Adipocyte (in vitro differentiated cells): ENCODE measurements around the gene PGAM2.
A peak's percentile ranks its signal among the peaks of the same experiment; 100 is the strongest.
"Not testable (repeated sequence)": the region's sequence is repeated elsewhere in the genome, so short reads cannot be mapped to it uniquely, and the experiment has no call there.

Experiments used
- DNase-seq: peaks from one replicate; pipeline ENCODE4 v3.0.0-alpha.2; 2015; ENCODE audit warnings: low read depth
- H3K27me3 ChIP-seq: replicated peaks from 2 replicates; pipeline ENCODE4 v1.7.0; 2013; ENCODE audit warnings: mild to moderate bottlenecking, low read length, moderate library complexity; ENCODE audit not compliant: control insufficient read depth, insufficient read depth
- H3K36me3 ChIP-seq: 2 replicates; pipeline ENCODE4 v1.7.0; 2013; ENCODE audit warnings: low read length, mild to moderate bottlenecking, moderate library complexity; ENCODE audit not compliant: control insufficient read depth, insufficient read depth, severe bottlenecking
- H3K4me1 ChIP-seq: 2 replicates; pipeline ENCODE4 v1.7.0; 2013; ENCODE audit warnings: mild to moderate bottlenecking, low read length, moderate library complexity; ENCODE audit not compliant: control insufficient read depth, insufficient read depth
- H3K4me3 ChIP-seq: 2 replicates; pipeline ENCODE4 v1.7.0; 2013; ENCODE audit warnings: mild to moderate bottlenecking, low read length, moderate library complexity
- H3K9ac ChIP-seq: 2 replicates; pipeline ENCODE4 v1.7.0; 2013; ENCODE audit warnings: mild to moderate bottlenecking, low read length, moderate library complexity
- H3K9me3 ChIP-seq: 2 replicates; pipeline ENCODE4 v1.7.0; 2013; ENCODE audit warnings: mild to moderate bottlenecking, low read length, moderate library complexity; ENCODE audit not compliant: control insufficient read depth

The PGAM2 gene

DNA sequence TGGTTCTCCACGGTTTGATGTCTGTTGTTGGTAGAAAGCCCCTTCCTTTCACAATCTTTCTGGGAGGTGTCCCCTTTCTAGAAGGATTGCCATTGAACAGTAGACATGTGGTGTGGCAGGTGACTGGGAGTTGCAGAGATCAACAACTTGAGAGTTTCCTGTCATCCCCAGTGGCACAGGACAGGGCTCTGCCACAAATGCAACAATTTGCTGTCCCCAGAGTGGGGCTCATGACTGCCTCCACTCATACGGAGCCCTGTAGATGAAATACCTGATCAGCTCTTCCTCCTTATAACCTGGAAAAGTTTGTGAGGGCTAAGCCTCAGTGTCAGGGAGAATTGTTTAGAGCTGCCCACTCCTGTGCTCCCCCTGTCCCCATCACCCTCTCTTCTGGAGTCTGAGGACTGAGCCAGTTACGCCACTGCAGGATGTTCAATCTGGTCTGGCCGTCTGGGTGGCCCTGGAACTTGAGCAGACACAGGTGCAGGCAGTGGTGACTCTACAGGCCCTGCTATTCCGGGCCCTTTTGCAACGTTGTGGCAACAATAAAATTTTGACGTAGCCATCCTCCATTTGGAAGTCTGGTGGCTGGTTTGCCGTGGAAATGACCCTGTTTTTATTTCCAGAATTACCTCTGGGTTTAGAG, 14.3 kb downstream of the PGAM2 start:
- no peak overlapping the region for H3K4me3 ChIP-seq
- peaks cover 7% of the 10 kb centered on the region for H3K4me1 ChIP-seq
- DNase-seq, result no peak
- no peaks in the 10 kb centered on the region for H3K27me3 ChIP-seq
- H3K9ac ChIP-seq, result no peak overlapping the region
- no peaks in the 10 kb centered on the region for H3K9me3 ChIP-seq
- peaks cover 66% of the 10 kb centered on the region for H3K36me3 ChIP-seq

DNA sequence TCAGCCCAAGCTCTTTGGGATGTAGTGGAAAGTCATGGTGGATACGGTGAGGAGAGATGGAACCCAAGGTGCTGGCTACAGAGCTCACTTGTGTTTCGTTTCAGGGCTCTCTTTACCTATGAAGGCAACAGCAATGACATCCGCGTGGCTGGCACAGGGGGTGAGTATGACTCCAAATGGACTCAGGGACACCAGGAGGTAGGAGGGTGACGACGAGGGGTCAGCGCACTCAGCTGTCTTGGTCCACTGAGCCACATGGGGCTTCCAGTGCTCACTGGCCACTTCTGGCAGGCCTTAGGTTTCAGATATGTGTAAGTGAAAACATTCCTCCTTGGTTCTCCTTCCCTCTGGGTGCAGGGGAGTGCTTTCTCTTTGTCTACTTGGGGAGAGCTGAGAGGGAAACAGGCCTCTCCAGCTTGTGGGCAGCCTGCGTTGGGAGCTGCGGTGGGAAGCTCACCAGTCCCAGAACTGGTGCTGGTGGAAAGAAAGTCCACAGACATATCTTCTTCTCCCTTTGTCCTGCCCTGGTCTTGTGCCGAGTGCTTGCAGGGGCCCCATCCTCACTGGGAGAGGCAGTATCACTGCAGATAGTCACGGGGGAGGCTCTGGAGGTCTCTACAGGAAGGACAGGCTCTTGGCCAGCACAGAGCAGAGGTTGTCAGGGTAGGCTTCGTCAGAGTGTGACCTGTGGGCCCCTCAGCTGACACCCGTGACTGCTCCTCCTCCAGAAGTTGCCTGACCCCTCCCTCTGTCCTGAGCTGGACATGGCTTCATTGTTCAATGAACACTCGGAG, 15.0 kb downstream of the PGAM2 start:
- DNase-seq, result no peak
- peaks cover 14% of the 10 kb centered on the region for H3K4me1 ChIP-seq
- no peak overlapping the region for H3K9ac ChIP-seq
- H3K27me3 ChIP-seq, result no peaks in the 10 kb centered on the region
- H3K9me3 ChIP-seq, result no peaks in the 10 kb centered on the region
- H3K4me3 ChIP-seq, result no peak overlapping the region
- peaks cover 60% of the 10 kb centered on the region for H3K36me3 ChIP-seq

DNA sequence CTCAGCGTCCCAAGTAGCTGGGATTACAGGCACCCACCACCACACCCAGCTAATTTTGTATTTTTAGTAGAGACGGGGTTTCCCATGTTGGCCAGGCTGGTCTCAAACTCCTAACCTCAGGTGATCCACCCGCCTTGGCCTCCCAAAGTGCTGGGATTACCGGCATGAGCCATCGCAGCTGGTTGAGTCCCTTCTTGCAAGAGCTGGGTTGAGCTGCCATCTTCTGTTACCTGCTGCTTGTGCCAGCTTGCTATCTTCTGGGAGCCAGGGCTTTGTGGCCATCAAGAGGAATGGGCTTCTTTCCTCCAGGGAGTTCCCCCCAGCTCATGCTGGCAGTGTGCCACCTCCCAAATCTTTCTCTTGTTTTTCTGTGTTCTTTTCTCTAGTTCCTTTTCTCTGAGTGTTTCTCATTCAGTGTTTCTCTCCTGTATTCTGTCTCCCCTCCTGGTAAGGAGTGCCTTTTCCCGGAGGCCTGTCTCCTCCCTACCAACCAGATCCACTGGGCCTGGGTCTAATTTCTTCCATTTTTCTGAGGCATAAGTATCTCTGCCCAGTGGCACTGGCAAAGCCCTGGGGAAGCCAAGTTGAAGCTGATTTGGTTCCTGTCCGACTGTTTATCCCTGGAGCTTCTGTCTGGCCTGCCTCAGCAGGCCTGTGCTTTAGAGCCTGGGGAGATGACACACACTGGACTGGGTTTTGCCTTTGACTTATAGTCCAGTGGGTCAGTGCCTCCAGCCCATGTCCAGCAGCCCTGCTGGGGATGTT, 17.2 kb downstream of the PGAM2 start:
- peak overlapping the region; percentile 21 for H3K9ac ChIP-seq

DNA sequence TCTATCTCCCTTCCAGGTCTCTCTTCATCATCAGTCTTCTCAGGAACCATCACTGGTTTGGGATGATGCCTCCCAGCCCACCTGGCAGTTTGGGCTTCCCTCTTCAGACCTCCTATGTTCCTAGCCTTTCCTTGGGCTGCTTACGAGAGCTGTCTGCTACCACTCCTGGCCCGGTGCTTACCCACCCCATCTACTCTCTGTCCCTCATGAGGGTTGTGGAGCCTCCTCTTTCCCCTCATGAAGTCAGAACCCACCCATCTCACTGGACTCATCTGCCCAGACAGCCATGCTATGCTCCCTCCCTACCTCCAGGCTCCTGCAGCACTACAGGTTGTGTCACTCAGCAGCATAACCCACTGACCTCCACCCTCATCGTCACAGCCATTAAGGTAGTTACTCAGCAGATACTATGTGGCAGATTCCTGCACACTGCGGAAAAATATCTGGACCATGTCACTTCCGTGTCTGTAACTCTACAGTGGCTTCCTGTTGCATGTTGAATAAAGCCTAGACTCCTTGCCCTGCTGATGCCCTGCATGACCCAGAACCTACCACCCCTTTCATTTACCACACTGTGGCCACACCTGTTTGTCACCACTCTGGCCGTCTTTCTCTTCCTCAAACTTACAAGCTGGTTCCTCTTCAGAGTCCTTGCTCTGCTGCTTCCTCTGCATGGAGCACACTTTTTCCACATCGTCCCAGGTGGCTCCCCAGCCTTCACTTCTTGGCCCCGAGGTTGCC, 18.9 kb downstream of the PGAM2 start:
- peaks cover 28% of the 10 kb centered on the region for H3K36me3 ChIP-seq
- H3K4me3 ChIP-seq, result peak overlapping the region; percentile 90
- peaks cover 22% of the 10 kb centered on the region for H3K4me1 ChIP-seq
- no peak overlapping the region for H3K9ac ChIP-seq
- DNase-seq, result no peak
- no peaks in the 10 kb centered on the region for H3K9me3 ChIP-seq
- no peaks in the 10 kb centered on the region for H3K27me3 ChIP-seq

More for the DNA sequence above, 17.2 kb downstream of the PGAM2 start:
- no peaks in the 10 kb centered on the region for H3K27me3 ChIP-seq
- H3K36me3 ChIP-seq, result peaks cover 42% of the 10 kb centered on the region
- H3K9me3 ChIP-seq, result no peaks in the 10 kb centered on the region
- no peak overlapping the region for H3K4me3 ChIP-seq
- H3K4me1 ChIP-seq, result peaks cover 22% of the 10 kb centered on the region
- DNase-seq, result no peak

DNA sequence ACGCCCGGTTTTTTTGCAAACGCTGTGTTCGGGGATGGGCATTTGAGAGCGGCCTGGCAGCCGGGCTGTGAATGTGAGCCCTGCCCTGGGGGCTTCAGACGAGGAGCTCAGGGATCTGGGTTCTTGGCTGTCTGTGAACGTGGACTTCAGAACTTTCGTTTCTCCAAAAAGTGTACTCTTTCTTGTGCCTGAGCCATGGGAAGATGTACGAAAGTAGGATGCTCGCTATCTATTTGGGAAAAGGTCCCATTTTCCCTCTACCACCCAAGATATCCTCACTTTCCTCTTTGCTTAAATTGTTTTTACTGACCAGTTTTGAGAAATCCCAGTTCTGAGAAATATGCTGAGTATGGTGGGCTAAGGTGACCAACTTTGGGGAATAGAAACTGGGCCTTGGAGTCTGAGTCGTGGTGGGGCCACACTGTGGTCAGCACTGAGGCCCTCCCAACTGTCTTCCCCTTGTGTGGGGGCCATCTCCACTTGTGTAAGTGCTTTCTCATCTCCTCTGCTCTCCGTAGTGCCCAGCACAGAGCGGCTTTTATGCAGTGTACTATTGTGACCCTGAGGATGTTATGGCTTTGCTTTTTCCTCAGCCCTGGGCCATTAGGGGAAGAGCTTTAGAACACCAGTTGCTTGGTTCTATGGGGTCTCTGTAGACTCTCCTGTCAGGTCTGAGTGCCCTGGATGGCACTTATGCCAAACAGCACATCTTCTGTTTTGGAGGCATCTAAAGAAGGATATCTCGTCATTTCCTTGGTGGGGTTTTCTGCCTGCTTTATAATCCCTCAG, 19.9 kb downstream of the PGAM2 start:
- Histone ChIP-seq H3K4me3 (peak overlapping the region; percentile 90), H3K9me3 (no peaks in the 10 kb centered on the region), H3K9ac (peak overlapping the region; percentile 94), H3K36me3 (peaks cover 17% of the 10 kb centered on the region), H3K27me3 (no peaks in the 10 kb centered on the region), H3K4me1 (peaks cover 22% of the 10 kb centered on the region)
- DNase-seq, result peak; percentile 74

DNA sequence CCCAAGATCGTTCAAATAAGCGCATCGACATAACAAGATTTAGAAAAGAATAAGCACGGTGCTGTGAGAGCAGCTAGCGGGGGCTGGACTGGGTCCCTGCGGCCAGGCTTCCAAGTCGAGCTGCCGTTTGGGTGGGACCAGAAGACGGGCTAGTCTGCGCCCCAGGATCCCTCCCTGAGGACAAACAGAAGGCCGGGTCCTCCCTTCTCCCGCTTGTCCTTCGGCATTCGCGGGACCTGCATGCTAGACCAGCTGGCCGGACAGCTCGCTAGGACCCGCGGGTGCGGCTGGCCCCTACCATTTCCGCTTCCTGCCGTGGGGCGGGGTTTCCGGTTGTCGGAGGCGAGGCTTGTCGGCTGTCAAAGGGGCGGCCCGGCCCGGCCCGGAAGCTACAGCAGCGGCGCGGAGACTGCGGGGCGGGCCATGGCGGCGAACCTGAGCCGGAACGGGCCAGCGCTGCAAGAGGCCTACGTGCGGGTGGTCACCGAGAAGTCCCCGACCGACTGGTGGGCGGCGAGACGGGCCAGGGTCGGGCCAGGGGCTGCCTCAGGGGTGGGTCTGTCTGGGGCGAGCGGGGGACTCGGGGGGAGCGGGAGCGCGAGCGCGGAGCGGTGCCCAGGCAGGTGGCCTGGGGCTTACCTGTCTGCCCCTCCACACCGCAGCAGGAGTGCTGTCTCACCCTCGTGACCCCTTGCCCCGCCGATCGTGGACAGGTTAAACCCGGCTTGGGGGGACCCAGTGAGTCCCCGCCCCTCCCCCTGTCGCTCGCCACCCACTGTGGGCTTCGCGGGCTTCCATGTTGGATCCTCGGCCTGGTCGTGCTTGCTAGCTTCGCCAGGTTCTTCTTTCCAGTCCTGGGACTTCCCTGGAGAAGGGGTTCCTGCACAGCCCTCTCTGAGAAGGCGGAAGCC, 20.8 kb downstream of the PGAM2 start, which contains the start of gene DBNL:
Gene DBNL (plus strand): TSS at position 388 of the 911 bp plus-strand sequence. CDS start 36 bp downstream, at position 424.
- Histone ChIP-seq H3K27me3 (no peaks in the 10 kb centered on the region), H3K36me3 (peaks cover 9% of the 10 kb centered on the region), H3K4me3 (peak within 1 kb of the TSS; percentile 90), H3K9ac (peak within 1 kb of the TSS; percentile 94), H3K4me1 (peaks cover 22% of the 10 kb centered on the region), H3K9me3 (no peaks in the 10 kb centered on the region)
- DNase-seq, result peak; percentile 98

DNA sequence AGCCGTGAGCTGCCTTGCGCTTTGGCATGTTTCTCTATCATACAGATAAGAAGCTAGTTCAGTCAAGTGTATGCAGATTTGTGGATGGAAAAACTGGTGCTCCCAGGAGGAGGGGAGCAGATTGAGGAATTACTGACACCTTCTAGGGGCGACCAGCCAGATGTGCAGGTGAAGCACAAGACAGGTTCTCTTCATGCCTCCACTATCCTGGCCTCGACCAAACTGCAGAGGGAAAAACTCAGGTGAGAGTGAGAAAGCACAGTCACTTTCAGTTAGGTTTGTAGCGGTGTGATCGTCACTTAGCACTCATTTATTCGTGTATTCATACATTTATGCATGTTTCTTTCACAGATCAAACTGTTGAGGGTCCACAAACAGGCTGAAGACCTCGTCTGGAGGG, 21.5 kb downstream of the PGAM2 start:
- no peak for DNase-seq
- Histone ChIP-seq H3K4me1 (peaks cover 22% of the 10 kb centered on the region), H3K9ac (peak overlapping the region; percentile 94), H3K27me3 (no peaks in the 10 kb centered on the region), H3K4me3 (peak overlapping the region; percentile 90), H3K9me3 (no peaks in the 10 kb centered on the region), H3K36me3 (peaks cover 6% of the 10 kb centered on the region)

DNA sequence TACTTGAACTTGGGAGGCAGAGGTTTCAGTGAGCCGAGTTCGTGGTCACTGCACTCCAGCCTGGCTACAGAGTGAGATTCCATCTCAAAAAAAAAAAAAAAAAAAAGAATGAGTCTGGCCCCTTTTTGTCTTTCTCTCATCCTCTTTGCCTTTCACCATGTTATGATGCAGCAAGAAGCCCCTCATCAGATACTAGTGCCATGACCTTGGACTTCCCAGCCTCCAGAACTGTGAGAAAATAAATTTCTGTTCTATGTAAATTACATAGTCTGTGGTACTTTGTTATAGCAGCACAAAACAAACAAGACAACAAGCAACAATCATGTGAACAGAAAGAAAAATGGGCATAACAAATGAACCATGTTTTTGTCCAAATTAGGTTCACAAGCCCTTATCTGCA, 23.1 kb downstream of the PGAM2 start:
- Histone ChIP-seq H3K9me3 (no peaks in the 10 kb centered on the region), H3K9ac (no peak overlapping the region), H3K27me3 (no peaks in the 10 kb centered on the region), H3K4me1 (peaks cover 15% of the 10 kb centered on the region), H3K36me3 (peaks cover 6% of the 10 kb centered on the region), H3K4me3 (no peak overlapping the region)
- DNase-seq, result no peak

DNA sequence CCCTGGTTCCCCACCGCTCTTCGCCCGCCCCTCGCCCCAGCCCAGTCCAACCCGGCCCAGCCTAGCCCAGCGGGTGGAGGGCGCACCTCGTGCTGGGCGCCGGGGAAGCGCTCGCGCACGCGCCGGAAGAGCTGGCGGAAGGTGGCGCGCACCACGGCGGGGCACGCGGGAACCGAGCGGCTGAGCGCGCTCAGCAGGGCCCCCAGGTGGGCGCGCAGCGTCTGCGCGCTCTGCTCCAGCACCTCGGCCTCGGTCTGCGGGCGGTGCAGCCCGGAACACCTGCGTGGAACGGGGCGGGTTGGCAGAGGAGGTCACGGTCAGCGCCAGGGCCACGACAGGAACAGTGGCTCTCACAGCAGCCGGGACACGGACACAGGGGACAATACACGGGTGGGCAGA, 24.9 kb downstream of the PGAM2 start:
- not testable (repeated sequence) for H3K27me3 ChIP-seq, H3K4me3 ChIP-seq, H3K36me3 ChIP-seq, H3K9me3 ChIP-seq, H3K9ac ChIP-seq
- DNase-seq, result peak; percentile 21
- peaks cover 10% of the 10 kb centered on the region for H3K4me1 ChIP-seq
